HG03196 (cell line): ENCODE measurements around the gene EMP1.

ENCODE experiments used
- ATAC-seq: cut with Tn5 transposase; IDR thresholded peaks from one replicate; pipeline ENCODE4 v1.9.1; 2021; ENCODE audit not compliant: unreplicated experiment

The EMP1 gene

GRCh38 chr12:13195785-13196129 is 769 bp upstream of the EMP1 start:
- ATAC-seq: no peak

- ATAC-seq: no peak
Observed at GRCh38 chr12:13197032-13197431, 506 bp downstream of the EMP1 start.

- no peak for ATAC-seq
Observed at GRCh38 chr12:13197526-13198143, 1.1 kb downstream of the EMP1 start.

GRCh38 chr12:13198241-13198640 is 1.7 kb downstream of the EMP1 start:
- ATAC-seq: no peak

GRCh38 chr12:13198876-13199275 is 2.4 kb downstream of the EMP1 start:
- no peak for ATAC-seq

GRCh38 chr12:13199592-13199991 is 3.1 kb downstream of the EMP1 start:
- ATAC-seq: no peak

GRCh38 chr12:13200841-13201240 is 4.3 kb downstream of the EMP1 start:
- no peak for ATAC-seq

- ATAC-seq: no peak
Observed at GRCh38 chr12:13203034-13203922, 6.8 kb downstream of the EMP1 start.

- no peak for ATAC-seq
Observed at GRCh38 chr12:13204428-13204827, 7.9 kb downstream of the EMP1 start.

GRCh38 chr12:13205809-13206559 is 9.5 kb downstream of the EMP1 start:
- no peak for ATAC-seq

- ATAC-seq: no peak
Observed at GRCh38 chr12:13206560-13206897, 10.0 kb downstream of the EMP1 start.

- no peak for ATAC-seq
Observed at GRCh38 chr12:13208533-13209435, 12.3 kb downstream of the EMP1 start.

GRCh38 chr12:13209436-13210235 is 13.1 kb downstream of the EMP1 start:
- no peak for ATAC-seq

- ATAC-seq: no peak
Observed at GRCh38 chr12:13210236-13211190, 14.0 kb downstream of the EMP1 start.

GRCh38 chr12:13211191-13211858 is 14.8 kb downstream of the EMP1 start:
- no peak for ATAC-seq

GRCh38 chr12:13211859-13212664 is 15.5 kb downstream of the EMP1 start:
- ATAC-seq: no peak

GRCh38 chr12:13215056-13215455 is 18.5 kb downstream of the EMP1 start:
- ATAC-seq: no peak

- no peak for ATAC-seq
Observed at GRCh38 chr12:13218641-13219040, 22.1 kb downstream of the EMP1 start.
